ENCODE data around the gene MAMSTR.

The MAMSTR gene

DNA sequence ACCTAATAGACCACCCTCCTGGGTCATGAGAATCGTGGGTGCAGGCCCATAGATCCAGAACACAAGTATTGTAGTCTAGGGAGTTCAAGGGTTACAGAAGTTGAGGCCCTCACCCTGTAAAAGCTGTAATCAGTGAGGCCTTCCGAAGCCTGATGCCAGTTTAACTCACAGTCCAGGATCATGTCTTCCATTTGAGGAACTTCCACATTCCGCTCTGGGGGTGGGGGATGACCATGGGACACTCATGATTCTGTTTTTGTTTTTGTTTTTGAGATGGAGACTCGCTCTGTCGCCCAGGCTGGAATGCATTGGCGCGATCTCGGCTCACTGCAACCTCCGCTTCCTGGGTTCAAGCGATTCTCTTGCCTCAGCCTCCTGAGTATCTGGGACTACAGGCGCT lies 22.6 kb upstream of the MAMSTR start:
- DNase-seq (ENCODE audit: insufficient read length) (no peak), FAIRE-seq (no peak)
- TF ChIP-seq TAF1 (IDR thresholded peaks at IDR 0.05; ENCODE audit: borderline replicate concordance, low read depth, low read length) = no peak
- TF ChIP-seq POLR2AphosphoS5 (IDR thresholded peaks at IDR 0.05; ENCODE audit: low read depth, low read length) = no peak
- no peak for TF ChIP-seq POLR2A (IDR thresholded peaks at IDR 0.05; ENCODE audit: low read depth, low read length)

DNA sequence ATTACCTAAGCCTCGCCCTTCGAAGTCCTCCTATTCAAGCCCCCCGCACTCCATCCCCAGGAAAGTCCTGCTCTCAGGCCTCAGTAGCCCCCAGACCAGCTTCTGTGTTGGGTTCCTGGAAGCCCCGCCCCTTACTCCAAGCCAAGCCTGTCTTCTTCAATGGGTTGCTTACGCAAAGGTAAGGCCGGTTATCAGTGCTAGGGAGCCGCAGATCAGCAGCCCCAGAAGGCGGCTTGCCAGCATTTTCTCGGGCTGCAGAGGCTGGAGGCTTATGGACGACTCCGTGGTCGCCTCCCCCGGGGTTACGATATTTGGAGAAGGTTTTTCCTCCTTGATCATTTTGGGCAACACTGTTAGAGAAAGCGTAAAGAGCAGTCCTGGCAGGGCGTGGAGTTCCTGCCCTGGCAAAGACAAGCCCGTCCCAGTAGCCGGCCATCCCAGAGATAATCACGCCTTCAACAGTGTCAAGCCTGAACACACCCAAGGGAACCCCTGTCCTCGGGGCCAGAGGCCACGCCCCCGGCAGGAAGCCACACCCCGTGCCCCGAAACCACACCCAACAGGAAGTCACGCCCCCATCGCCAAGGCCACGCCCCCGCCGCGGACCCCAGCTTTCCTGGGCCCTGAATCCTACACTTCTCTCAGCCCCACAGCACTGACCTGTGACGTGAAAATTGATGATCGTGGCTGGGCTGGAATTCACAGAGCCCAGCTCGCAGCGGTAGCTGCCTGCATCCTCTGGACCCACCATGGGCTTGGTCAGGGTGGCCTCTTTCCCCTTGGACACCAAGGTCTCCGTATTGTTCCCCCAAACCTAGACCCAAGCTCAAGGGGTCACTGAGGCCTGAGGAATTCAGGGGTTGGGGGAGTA lies 21.8 kb upstream of the MAMSTR start:
- no peak for FAIRE-seq

GRCh38 chr19:48740164-48740972 lies 20.8 kb upstream of the MAMSTR start, which contains the start of gene RASIP1:
Gene RASIP1 (minus strand): TSS chr19:48740610. CDS start chr19:48740282, 328 bp downstream.
- FAIRE-seq (no peak), DNase-seq (ENCODE audit: insufficient read length) (no peak)
- TF ChIP-seq POLR2A (IDR thresholded peaks at IDR 0.05; ENCODE audit: low read depth, low read length) = no peak
- no peak for TF ChIP-seq TAF1 (IDR thresholded peaks at IDR 0.05; ENCODE audit: borderline replicate concordance, low read depth, low read length)
- no peak for TF ChIP-seq POLR2AphosphoS5 (IDR thresholded peaks at IDR 0.05; ENCODE audit: low read depth, low read length)

More for the DNA sequence above, 21.8 kb upstream of the MAMSTR start:
- no peak for DNase-seq (ENCODE audit: insufficient read length)
- TF ChIP-seq POLR2A (IDR thresholded peaks at IDR 0.05; ENCODE audit: low read depth, low read length) = no peak
- TF ChIP-seq TAF1 (IDR thresholded peaks at IDR 0.05; ENCODE audit: borderline replicate concordance, low read depth, low read length) = no peak
- no peak for TF ChIP-seq POLR2AphosphoS5 (IDR thresholded peaks at IDR 0.05; ENCODE audit: low read depth, low read length)

DNA sequence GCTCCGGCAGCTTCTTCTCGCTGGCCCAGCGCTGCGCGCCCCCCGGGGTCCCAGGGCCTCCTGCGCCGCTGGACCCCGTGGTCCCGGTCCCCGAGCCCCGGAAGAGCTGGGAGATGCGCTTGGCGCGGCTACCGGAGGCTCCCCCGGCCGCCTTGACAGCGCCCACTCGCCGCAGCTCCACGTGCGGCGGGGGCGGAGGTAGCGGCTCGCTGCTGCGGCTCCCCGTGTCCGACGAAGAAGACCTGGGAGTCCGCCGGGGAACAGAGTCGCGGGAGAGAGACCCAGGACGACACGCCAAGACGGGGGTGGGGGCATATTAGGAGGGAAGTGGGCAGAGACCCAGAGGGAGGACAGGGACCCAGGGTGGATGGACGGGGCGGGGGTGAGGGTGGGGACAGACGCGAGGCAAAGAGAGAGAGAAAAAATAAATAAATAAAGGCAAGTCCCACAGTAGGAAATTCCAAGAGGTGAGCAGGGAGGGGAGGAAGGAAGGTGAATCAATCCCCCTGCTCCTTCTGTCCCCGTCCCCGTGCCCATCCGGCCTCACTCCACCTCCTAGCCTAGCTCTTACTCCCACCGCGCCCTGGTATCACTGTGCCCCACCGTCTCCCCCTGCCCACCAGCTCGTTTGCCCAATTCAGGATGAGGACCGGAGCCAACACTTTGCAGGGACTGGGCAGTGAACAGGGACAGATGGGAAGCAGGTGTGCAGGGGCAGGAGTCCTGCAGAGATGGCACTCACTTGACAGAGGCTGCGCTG lies 20.1 kb upstream of the MAMSTR start:
- FAIRE-seq (no peak), DNase-seq (ENCODE audit: insufficient read length) (no peak)
- TF ChIP-seq TAF1 (IDR thresholded peaks at IDR 0.05; ENCODE audit: borderline replicate concordance, low read depth, low read length) (no peak), POLR2A (IDR thresholded peaks at IDR 0.05; ENCODE audit: low read depth, low read length) (no peak), POLR2AphosphoS5 (IDR thresholded peaks at IDR 0.05; ENCODE audit: low read depth, low read length) (no peak)

- TF ChIP-seq POLR2AphosphoS5 (IDR thresholded peaks at IDR 0.05; ENCODE audit: low read depth, low read length) = no peak
- TF ChIP-seq POLR2A (IDR thresholded peaks at IDR 0.05; ENCODE audit: low read depth, low read length) = no peak
- no peak for TF ChIP-seq TAF1 (IDR thresholded peaks at IDR 0.05; ENCODE audit: borderline replicate concordance, low read depth, low read length)
- peak; percentile 98 for DNase-seq (ENCODE audit: insufficient read length)
These were observed 19.3 kb upstream of the MAMSTR start for GRCh38 chr19:48738557-48739403.

GRCh38 chr19:48737360-48737998 lies 18.0 kb upstream of the MAMSTR start:
- TF ChIP-seq POLR2A (IDR thresholded peaks at IDR 0.05; ENCODE audit: low read depth, low read length) (no peak), POLR2AphosphoS5 (IDR thresholded peaks at IDR 0.05; ENCODE audit: low read depth, low read length) (no peak), TAF1 (IDR thresholded peaks at IDR 0.05; ENCODE audit: borderline replicate concordance, low read depth, low read length) (no peak)
- no peak for DNase-seq (ENCODE audit: insufficient read length)
- FAIRE-seq = no peak

More at GRCh38 chr19:48738557-48739403, 19.3 kb upstream of the MAMSTR start:
- no peak for FAIRE-seq

DNA sequence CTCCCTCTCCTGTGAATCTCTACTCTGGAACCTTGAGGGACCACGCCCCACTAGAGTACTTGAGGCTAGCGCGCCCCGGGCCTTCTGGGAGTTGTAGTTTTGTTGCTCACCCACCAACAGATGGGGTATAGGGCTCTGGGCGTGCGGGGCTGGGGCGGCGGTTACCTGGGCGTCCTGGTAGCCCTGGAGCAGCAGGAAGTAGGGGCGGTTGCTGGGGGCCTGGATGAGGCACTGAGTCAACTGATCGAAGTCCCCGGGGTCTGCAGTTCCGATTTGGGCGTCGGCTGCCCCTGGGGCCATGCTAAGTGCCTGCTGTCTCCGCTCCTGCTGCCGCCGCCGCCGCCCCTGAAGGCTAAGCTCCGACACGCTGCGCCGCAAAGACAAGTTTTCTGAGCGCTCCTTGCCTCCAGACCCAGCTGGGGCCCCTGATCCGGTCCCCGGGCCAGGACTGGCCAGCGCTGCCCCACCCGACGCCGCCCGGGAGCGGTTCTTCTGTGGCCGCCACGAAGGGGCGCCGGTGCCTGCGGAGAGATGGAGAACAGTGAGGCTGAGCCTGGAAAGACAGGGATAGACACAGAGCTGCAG lies 15.6 kb upstream of the MAMSTR start:
- DNase-seq (ENCODE audit: insufficient read length) (no peak), FAIRE-seq (no peak)

DNA sequence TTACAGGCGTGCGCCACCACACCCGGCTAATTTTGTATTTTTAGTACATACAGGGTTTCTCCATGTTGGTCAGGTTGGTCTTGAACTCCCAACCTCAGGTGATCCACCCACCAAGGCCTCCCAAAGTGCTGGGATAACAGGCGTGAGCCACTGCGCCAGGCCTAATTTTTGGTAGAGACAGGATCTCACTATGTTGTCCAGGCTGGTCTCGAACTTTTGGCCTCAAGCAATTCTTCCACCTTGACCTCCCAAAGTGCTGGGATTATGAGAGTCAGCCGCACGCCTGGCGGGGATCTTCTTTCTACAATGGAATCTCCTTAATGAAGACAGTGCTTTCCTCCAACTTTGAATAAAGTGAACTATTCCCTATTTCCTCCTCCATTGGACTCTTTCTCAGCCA lies 15.1 kb upstream of the MAMSTR start:
- TF ChIP-seq POLR2A (IDR thresholded peaks at IDR 0.05; ENCODE audit: low read depth, low read length) = no peak
- TF ChIP-seq POLR2AphosphoS5 (IDR thresholded peaks at IDR 0.05; ENCODE audit: low read depth, low read length) = no peak
- no peak for TF ChIP-seq TAF1 (IDR thresholded peaks at IDR 0.05; ENCODE audit: borderline replicate concordance, low read depth, low read length)
- FAIRE-seq = no peak
- DNase-seq (ENCODE audit: insufficient read length) = no peak

More for the DNA sequence above, 15.6 kb upstream of the MAMSTR start:
- TF ChIP-seq POLR2AphosphoS5 (IDR thresholded peaks at IDR 0.05; ENCODE audit: low read depth, low read length) (no peak), POLR2A (IDR thresholded peaks at IDR 0.05; ENCODE audit: low read depth, low read length) (no peak)

DNA sequence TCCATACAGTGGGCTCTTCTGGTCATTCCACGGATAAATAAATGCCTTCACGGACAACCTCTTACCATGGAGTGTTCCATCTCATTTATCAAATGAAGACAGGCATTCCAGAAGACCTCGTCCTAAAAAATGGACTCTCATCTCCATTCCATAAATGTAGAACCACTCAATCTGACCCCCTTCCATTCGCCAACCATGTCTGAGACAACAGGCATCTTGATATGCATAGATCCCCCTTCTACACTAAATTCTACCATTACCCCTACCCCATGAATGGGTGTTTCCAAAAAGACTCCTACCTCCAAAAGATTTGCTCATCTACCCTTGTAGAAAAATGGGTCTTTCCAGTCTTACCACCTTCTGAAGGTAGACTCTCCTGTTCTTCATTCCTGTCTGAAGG lies 11.9 kb upstream of the MAMSTR start:
- DNase-seq (ENCODE audit: insufficient read length) (no peak), FAIRE-seq (no peak)
- TF ChIP-seq POLR2AphosphoS5 (IDR thresholded peaks at IDR 0.05; ENCODE audit: low read depth, low read length) = no peak
- no peak for TF ChIP-seq TAF1 (IDR thresholded peaks at IDR 0.05; ENCODE audit: borderline replicate concordance, low read depth, low read length)
- TF ChIP-seq POLR2A (IDR thresholded peaks at IDR 0.05; ENCODE audit: low read depth, low read length) = no peak
